Body of pancreas (tissue), 4 donors: Measurements from ENCODE around the gene SLC2A4RG.

Source experiments
- CTCF ChIP-seq, 7 experiments: fragments of 450-650 bp in 4 of 7; fragments of 200-600 bp in 3 of 7; sonication (generic) in 3 of 7; IDR thresholded peaks; one replicate each; pipeline ENCODE4 v1.5.1; 2016 to 2019; ENCODE audit warnings: antibody characterized with exemption in 7 of 7
- POLR2A ChIP-seq, 3 donors: fragments of 450-650 bp; IDR thresholded peaks; one replicate each; pipeline ENCODE4 v1.6.1; 2016; ENCODE audit warnings: antibody characterized with exemption in 3 of 3, mild to moderate bottlenecking in 2 of 3

- TF ChIP-seq CTCF (IDR thresholded peaks at IDR 0.05) (no peak), POLR2A (IDR thresholded peaks at IDR 0.05) (no peak)
Observed at GRCh38 chr20:63782051-63782471, 42.5 kb downstream of the SLC2A4RG start.
